H1 (cell line): ENCODE measurements around the gene AKR7A2.

Experiments
- ATF2 ChIP-seq: IDR thresholded peaks from 2 replicates; pipeline ENCODE4 v1.6.1; 2012; ENCODE audit warnings: low read length, inconsistent platforms
- CBX8 ChIP-seq: fragments of 300-800, 300-1000 bp; sonication (generic); IDR thresholded peaks from 2 replicates; pipeline ENCODE4 v1.7.1; 2016; ENCODE audit warnings: low read depth, low read length, borderline replicate concordance
- CEBPB ChIP-seq: IDR thresholded peaks from 2 replicates; pipeline ENCODE4 v1.6.1; 2012; ENCODE audit warnings: low read depth, low read length
- CTCF ChIP-seq, 3 experiments: IDR thresholded peaks; 1 replicate in 2 of 3; 2 replicates in 1 of 3; pipeline versions ENCODE4 v1.5.1 to v1.6.1; 2011; ENCODE audit warnings: low read length in 3 of 3, mild to moderate bottlenecking in 3 of 3, inconsistent platforms in 2 of 3, low read depth in 1 of 3, moderate library complexity in 1 of 3; ENCODE audit not compliant: insufficient read depth in 1 of 3; ENCODE audit errors: control extremely low read depth in 1 of 3
- EZH2 ChIP-seq: fragments of 200-600 bp; sonication (generic); IDR thresholded peaks from 2 replicates; pipeline ENCODE4 v1.7.1; 2012; ENCODE audit warnings: low read depth, mild to moderate bottlenecking, moderate library complexity, low read length, inconsistent platforms; ENCODE audit not compliant: severe bottlenecking
- KDM5A ChIP-seq: fragments of 200-600 bp; IDR thresholded peaks from 2 replicates; pipeline ENCODE4 v1.7.1; 2012; ENCODE audit warnings: mild to moderate bottlenecking, low read length, inconsistent platforms, mixed read lengths
- RAD21 ChIP-seq, 2 experiments: IDR thresholded peaks in 1 of 2; conservative IDR thresholded peaks in 1 of 2; 2 replicates each; pipeline ENCODE4 v1.6.1; 2011; ENCODE audit warnings: low read depth in 2 of 2, low read length in 2 of 2, improper control_type of control experiment in 1 of 2, inconsistent platforms in 1 of 2, mild to moderate bottlenecking in 1 of 2, moderate library complexity in 1 of 2
- SP2 ChIP-seq: IDR thresholded peaks from 2 replicates; pipeline ENCODE4 v1.6.1; 2012; ENCODE audit warnings: mild to moderate bottlenecking, low read length, inconsistent platforms

- TF ChIP-seq CTCF (IDR thresholded peaks at IDR 0.05; ENCODE audit: control extremely low read depth in 1 of 3, insufficient read depth in 1 of 3, low read depth in 1 of 3, low read length in 3 of 3): no peak
- TF ChIP-seq CEBPB: no peak
- no peak for TF ChIP-seq EZH2
- TF ChIP-seq RAD21 (IDR thresholded peaks at IDR 0.05 in 1 of 2, conservative IDR thresholded peaks at IDR 0.05 in 1 of 2; ENCODE audit: low read depth in 2 of 2, low read length in 2 of 2): no peak
- TF ChIP-seq ATF2: no peak
- no peak for TF ChIP-seq KDM5A
- no peak for TF ChIP-seq SP2
- TF ChIP-seq CBX8: no peak
Observed at GRCh38 chr1:19351873-19352272, 39.9 kb upstream of the AKR7A2 start.
